ENCODE data around the gene APOA1.
A peak's percentile ranks its signal among the peaks of the same experiment; 100 is the strongest.
"Not testable (repeated sequence)": the region's sequence is repeated elsewhere in the genome, so short reads cannot be mapped to it uniquely, and the experiment has no call there.

APOA1 gene

DNA sequence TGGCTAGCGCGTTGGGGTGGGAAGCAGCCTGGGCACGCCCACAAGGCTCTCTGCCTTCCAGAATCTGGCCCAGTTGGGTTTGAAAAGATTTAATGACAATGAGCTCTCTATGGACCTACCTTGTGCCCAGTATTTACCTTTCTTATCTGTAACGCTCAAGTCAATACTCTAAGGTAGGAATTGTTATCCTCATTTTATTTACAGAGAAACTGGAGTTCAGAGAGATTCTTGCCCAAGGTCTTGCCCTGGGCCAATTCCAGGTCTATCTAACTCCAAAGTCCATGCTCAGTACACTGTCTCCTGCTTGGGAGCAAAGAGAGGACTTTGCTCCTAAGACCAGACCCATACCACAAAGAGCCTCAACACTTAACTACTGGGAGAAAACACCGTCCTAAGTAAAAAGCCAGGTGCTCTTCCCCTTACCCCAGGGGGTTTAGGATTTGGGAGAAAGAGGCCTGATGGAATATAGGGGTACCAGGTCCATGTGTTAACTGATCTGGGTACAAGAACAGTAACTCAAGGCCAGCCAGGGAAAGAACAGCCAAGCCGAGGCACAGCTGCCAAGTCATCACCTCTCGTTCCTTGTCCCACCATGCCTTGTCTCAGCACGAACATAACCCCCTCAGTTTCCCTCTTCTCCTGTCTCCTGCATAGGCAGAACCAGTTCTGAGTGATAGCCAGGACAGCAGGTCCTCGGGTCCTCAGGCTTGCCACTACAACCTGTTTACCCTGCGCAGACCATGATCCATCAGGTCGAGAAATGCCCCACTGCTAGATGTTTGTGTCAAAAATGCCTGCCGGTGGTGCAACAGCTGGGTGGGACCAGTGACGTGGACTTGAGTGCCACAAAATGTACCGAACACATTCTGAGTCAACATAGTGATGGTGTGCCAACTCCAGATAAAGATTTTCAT lies 28.9 kb downstream of the APOA1 start:
- H3K27ac Mint-ChIP-seq, result no peak overlapping the region
- no peak for ATAC-seq (replicated peaks)
- no peaks in the 10 kb centered on the region for H3K9me3 Mint-ChIP-seq
- peaks cover 0 to 15% of the 10 kb centered on the region in 2 donors for H3K27me3 Mint-ChIP-seq
- H3K4me1 Mint-ChIP-seq (ENCODE audit: low read depth in 2 of 2), result no peaks in the 10 kb centered on the region
- H3K4me3 Mint-ChIP-seq, result no peak overlapping the region
- no peaks in the 10 kb centered on the region for H3K36me3 Mint-ChIP-seq (ENCODE audit: insufficient read depth)
- no peak for DNase-seq

- Mint-ChIP-seq H3K36me3 (ENCODE audit: insufficient read depth) (no peaks in the 10 kb centered on the region), H3K4me3 (no peak overlapping the region), H3K27me3 (peaks cover 0 to 15% of the 10 kb centered on the region in 2 donors), H3K4me1 (ENCODE audit: low read depth in 2 of 2) (no peaks in the 10 kb centered on the region), H3K9me3 (no peaks in the 10 kb centered on the region), H3K27ac (no peak overlapping the region)
- no peak for ATAC-seq (replicated peaks)
- DNase-seq, result no peak
Measured at GRCh38 chr11:116807601-116808261, 29.7 kb downstream of the APOA1 start.

GRCh38 chr11:116804001-116804400 lies 33.4 kb downstream of the APOA1 start:
- no peak for DNase-seq
- no peaks in the 10 kb centered on the region for H3K36me3 Mint-ChIP-seq (ENCODE audit: insufficient read depth)
- H3K27me3 Mint-ChIP-seq, result peaks cover 11 to 23% of the 10 kb centered on the region in 2 donors
- H3K9me3 Mint-ChIP-seq, result no peaks in the 10 kb centered on the region
- no peak overlapping the region for H3K27ac Mint-ChIP-seq
- no peaks in the 10 kb centered on the region for H3K4me1 Mint-ChIP-seq (ENCODE audit: low read depth in 2 of 2)
- ATAC-seq (replicated peaks), result no peak
- no peak overlapping the region for H3K4me3 Mint-ChIP-seq

DNA sequence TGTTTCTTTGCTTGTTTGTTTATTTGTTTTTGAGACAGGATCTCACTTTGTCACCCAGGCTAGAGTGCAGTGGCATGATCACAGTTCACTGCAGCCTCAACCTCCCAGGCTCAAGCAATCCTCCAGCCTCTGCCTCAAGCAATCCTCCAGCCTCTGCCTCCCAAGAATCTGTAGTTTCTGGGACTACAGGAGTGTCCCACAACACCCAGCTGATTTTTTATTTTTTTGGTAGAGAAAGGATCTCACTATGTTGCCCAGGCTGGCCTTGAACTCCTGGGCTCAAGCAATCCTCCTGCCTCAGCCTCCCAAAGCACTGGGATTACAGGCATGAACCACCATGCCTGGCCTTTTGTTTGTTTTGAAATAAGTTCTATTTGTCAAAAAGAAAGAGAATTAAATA lies 35.8 kb downstream of the APOA1 start:
- not testable (repeated sequence) for H3K4me1 Mint-ChIP-seq (ENCODE audit: low read depth in 2 of 2); H3K36me3 Mint-ChIP-seq (ENCODE audit: insufficient read depth); ATAC-seq (replicated peaks); H3K27ac Mint-ChIP-seq; H3K4me3 Mint-ChIP-seq; DNase-seq; H3K9me3 Mint-ChIP-seq
- H3K27me3 Mint-ChIP-seq, result peaks cover 10 to 11% of the 10 kb centered on the region in 2 donors

DNA sequence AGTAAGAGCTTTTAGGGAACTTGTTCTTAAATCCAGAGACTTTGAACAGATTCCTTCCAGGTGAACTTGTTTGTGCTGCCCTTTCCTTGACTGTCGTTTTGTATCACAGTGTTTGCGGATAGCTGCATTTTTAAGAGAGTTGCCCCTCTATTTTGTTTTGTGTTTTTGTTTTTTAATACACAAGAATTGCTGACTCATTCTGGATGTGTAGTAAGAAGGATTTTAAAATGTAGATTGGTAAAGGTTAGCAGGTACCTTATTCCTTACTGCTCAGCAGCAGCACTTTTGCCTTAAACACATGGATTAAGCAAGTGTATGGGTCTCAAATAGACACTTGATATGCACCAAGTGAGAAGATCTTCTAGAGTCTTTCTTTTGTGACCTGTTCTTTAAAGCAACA lies 36.8 kb downstream of the APOA1 start:
- no peak for DNase-seq
- Mint-ChIP-seq H3K4me3 (no peak overlapping the region), H3K9me3 (no peaks in the 10 kb centered on the region), H3K27ac (no peak overlapping the region), H3K27me3 (peaks cover 10 to 11% of the 10 kb centered on the region in 2 donors), H3K4me1 (ENCODE audit: low read depth in 2 of 2) (no peaks in the 10 kb centered on the region), H3K36me3 (ENCODE audit: insufficient read depth) (no peaks in the 10 kb centered on the region)
- no peak for ATAC-seq (replicated peaks)

- H3K4me3 Mint-ChIP-seq, result no peak overlapping the region
- H3K9me3 Mint-ChIP-seq, result no peaks in the 10 kb centered on the region
- H3K27me3 Mint-ChIP-seq, result peaks cover 10 to 11% of the 10 kb centered on the region in 2 donors
- DNase-seq (no peak), ATAC-seq (replicated peaks) (no peak)
- no peaks in the 10 kb centered on the region for H3K36me3 Mint-ChIP-seq (ENCODE audit: insufficient read depth)
- no peak overlapping the region for H3K27ac Mint-ChIP-seq
- no peaks in the 10 kb centered on the region for H3K4me1 Mint-ChIP-seq (ENCODE audit: low read depth in 2 of 2)
Measured at GRCh38 chr11:116798368-116798767, 39.1 kb downstream of the APOA1 start.

- ATAC-seq (replicated peaks), result no peak
- Mint-ChIP-seq H3K27me3 (peaks cover 10 to 11% of the 10 kb centered on the region in 2 donors), H3K4me1 (ENCODE audit: low read depth in 2 of 2) (no peaks in the 10 kb centered on the region), H3K36me3 (ENCODE audit: insufficient read depth) (no peaks in the 10 kb centered on the region), H3K9me3 (no peaks in the 10 kb centered on the region), H3K4me3 (no peak overlapping the region), H3K27ac (no peak overlapping the region)
- DNase-seq, result no peak
Measured at GRCh38 chr11:116797816-116798215, 39.6 kb downstream of the APOA1 start.

GRCh38 chr11:116796548-116796947 lies 40.9 kb downstream of the APOA1 start:
- peaks cover 4 to 10% of the 10 kb centered on the region in 2 donors for H3K27me3 Mint-ChIP-seq
- no peaks in the 10 kb centered on the region for H3K36me3 Mint-ChIP-seq (ENCODE audit: insufficient read depth)
- no peak overlapping the region for H3K27ac Mint-ChIP-seq
- no peak for ATAC-seq (replicated peaks)
- H3K4me1 Mint-ChIP-seq (ENCODE audit: low read depth in 2 of 2), result no peaks in the 10 kb centered on the region
- H3K9me3 Mint-ChIP-seq, result no peaks in the 10 kb centered on the region
- no peak for DNase-seq
- no peak overlapping the region for H3K4me3 Mint-ChIP-seq

GRCh38 chr11:116794851-116795250 lies 42.6 kb downstream of the APOA1 start:
- ATAC-seq (replicated peaks) (no peak), DNase-seq (no peak)
- Mint-ChIP-seq H3K4me3 (no peak overlapping the region), H3K36me3 (ENCODE audit: insufficient read depth) (no peaks in the 10 kb centered on the region), H3K27me3 (peaks cover 0 to 6% of the 10 kb centered on the region in 2 donors), H3K9me3 (no peaks in the 10 kb centered on the region), H3K4me1 (ENCODE audit: low read depth in 2 of 2) (peaks cover 7 to 10% of the 10 kb centered on the region in 2 donors), H3K27ac (no peak overlapping the region)

DNA sequence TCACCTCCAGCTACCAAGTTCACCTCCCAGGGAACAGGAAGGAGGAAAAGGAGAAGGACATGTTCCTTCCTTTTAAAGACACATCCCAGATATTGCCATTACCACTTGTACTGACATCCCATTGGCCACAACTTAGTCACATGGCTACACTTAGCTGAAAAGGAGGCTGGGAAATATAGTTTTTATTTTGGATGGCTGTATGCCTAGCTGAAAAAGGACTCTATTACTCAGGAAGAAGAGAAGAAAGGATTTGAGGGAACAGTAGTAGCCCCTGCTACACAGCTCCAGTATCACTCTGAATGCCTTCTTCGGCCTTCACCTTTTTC lies 43.7 kb downstream of the APOA1 start:
- ATAC-seq (replicated peaks) (no peak), DNase-seq (no peak)
- peaks cover 10 to 14% of the 10 kb centered on the region in 2 donors for H3K4me1 Mint-ChIP-seq (ENCODE audit: low read depth in 2 of 2)
- H3K4me3 Mint-ChIP-seq, result no peak overlapping the region
- H3K27me3 Mint-ChIP-seq, result peaks cover 0 to 6% of the 10 kb centered on the region in 2 donors
- no peaks in the 10 kb centered on the region for H3K9me3 Mint-ChIP-seq
- H3K36me3 Mint-ChIP-seq (ENCODE audit: insufficient read depth), result peaks cover 6% of the 10 kb centered on the region
- H3K27ac Mint-ChIP-seq, result no peak overlapping the region

DNA sequence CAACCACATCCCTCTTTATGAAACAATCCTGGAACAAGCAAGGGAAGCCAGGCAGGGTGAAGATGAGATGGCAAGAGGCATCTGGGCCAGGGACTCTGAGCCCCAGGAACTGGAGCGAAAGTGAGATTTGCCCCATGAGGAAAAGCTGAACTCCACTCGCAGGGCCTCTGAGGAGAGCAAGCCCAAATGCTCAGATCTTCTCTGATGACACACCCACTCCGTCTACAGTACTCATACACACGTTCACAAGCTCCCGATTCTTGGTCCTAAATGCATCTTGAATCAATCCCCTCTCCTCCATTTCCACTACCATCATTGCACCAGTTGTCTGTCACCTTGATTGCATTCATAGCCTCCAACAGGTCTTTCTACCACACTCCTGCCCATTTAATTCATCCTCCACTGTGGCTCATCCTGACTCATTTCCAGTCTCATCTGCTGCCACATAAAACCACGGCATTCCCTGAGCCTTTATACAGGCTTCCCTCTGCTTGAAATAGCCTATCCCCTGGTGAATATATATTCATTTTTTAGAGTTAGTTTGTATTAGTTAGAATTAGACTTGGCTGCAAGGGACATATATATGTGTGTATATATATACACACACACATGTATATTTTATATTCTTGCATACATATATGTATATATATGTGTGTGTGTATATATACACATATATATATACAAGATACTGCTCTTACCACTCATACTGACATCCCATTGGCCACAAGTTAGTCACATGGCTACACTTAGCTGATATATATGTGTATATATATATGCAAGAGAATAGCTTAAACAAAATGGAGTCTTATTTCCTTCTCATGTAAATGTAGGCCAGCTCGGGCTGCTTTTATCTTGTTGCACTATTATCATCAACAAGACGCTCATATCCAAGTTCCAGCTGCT lies 44.3 kb downstream of the APOA1 start:
- ATAC-seq (replicated peaks), result no peak

GRCh38 chr11:116792144-116792868 lies 45.1 kb downstream of the APOA1 start:
- H3K4me3 Mint-ChIP-seq, result no peak overlapping the region
- no peak overlapping the region for H3K27ac Mint-ChIP-seq
- H3K4me1 Mint-ChIP-seq (ENCODE audit: low read depth in 2 of 2), result peaks cover 21 to 24% of the 10 kb centered on the region in 2 donors
- H3K36me3 Mint-ChIP-seq (ENCODE audit: insufficient read depth), result peaks cover 17% of the 10 kb centered on the region
- no peaks in the 10 kb centered on the region for H3K9me3 Mint-ChIP-seq
- ATAC-seq (replicated peaks) (no peak), DNase-seq (no peak)
- peaks cover 0 to 6% of the 10 kb centered on the region in 2 donors for H3K27me3 Mint-ChIP-seq

More for the DNA sequence above, 44.3 kb downstream of the APOA1 start:
- no peaks in the 10 kb centered on the region for H3K9me3 Mint-ChIP-seq
- no peak for DNase-seq
- no peak overlapping the region for H3K27ac Mint-ChIP-seq
- H3K4me1 Mint-ChIP-seq (ENCODE audit: low read depth in 2 of 2), result peaks cover 16 to 20% of the 10 kb centered on the region in 2 donors
- no peak overlapping the region for H3K4me3 Mint-ChIP-seq
- peaks cover 0 to 6% of the 10 kb centered on the region in 2 donors for H3K27me3 Mint-ChIP-seq
- H3K36me3 Mint-ChIP-seq (ENCODE audit: insufficient read depth), result peaks cover 10% of the 10 kb centered on the region

DNA sequence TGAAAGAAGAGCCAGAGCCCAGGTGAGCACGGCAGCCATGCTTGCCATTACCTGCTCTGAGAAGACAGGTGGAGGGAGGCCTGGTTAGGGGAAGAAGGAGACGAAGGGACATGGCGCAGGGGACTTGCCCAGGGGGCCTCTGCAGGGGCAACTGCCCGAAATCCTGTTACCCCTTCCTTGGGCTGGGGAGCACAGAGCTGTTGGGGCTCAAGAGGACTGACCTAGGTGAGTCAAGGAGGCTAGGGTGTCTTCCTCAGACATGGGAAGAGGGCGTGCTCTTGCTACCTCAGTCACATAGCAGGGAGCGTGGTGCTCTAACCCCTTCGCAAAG lies 45.6 kb downstream of the APOA1 start, which contains the start of gene APOA5:
TSS of gene APOA5 (minus strand) at position 67 of the 331 bp plus-strand sequence. CDS start at position 48, 19 bp downstream.
- peaks cover 26 to 29% of the 10 kb centered on the region in 2 donors for H3K4me1 Mint-ChIP-seq (ENCODE audit: low read depth in 2 of 2)
- no peak within 1 kb of the TSS for H3K27ac Mint-ChIP-seq
- no peaks in the 10 kb centered on the region for H3K9me3 Mint-ChIP-seq
- ATAC-seq (replicated peaks) (no peak), DNase-seq (no peak)
- H3K4me3 Mint-ChIP-seq, result peak within 1 kb of the TSS; percentile 8 to 39
- H3K36me3 Mint-ChIP-seq (ENCODE audit: insufficient read depth), result peaks cover 22% of the 10 kb centered on the region
- H3K27me3 Mint-ChIP-seq, result peaks cover 0 to 6% of the 10 kb centered on the region in 2 donors
